Ammon's horn (tissue), 1 donor: ENCODE data around the gene TMEM271.
"Not testable (repeated sequence)": the region's sequence is repeated elsewhere in the genome, so short reads cannot be mapped to it uniquely, and the experiment has no call there.

Source experiments
- DNase-seq: peaks from one replicate; pipeline ENCODE4 v3.0.0-alpha.2; 2016; ENCODE audit warnings: low spot score

Gene TMEM271

DNA sequence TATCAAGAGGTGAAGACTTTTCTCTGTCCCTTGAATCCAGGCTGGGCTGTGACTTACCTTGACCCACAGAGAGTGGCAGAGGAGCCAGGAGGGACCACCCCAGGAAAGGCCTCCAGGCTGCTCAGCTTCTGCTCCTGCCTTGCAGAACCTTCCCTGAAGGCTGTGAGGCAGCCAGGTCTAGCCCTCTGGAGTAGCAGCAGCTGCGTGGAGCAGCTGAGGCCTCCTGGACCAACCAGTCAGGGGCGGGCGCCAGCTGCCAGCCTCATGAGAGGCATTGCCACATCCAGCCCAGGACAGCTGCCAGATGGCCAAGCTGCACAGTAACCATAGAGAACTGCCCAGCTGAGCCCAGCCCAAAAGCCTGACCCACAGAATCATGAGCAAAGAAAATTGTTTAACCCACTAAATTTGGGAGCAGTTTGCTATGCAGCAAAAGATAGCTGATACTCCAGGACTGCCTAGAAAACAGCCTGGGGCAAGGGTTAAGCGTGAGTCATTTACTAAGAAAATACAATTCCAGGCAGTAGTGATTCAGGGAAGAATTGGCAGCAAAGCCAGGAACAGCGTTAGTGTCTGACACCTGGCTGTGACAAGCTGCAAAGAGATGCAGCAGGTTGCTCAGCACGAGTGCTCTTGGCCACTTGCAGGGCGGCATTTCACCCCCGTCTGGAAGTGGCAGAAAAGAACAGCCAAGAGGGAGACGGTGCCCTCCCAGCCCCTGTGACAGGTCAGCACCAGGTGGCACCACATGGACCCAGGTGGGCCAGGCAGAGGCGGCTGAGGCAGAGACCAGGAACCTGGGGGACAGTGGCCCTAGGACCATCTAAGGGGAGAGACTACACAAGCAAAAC is 34.5 kb upstream of the TMEM271 start:
- DNase-seq, result no peak

DNA sequence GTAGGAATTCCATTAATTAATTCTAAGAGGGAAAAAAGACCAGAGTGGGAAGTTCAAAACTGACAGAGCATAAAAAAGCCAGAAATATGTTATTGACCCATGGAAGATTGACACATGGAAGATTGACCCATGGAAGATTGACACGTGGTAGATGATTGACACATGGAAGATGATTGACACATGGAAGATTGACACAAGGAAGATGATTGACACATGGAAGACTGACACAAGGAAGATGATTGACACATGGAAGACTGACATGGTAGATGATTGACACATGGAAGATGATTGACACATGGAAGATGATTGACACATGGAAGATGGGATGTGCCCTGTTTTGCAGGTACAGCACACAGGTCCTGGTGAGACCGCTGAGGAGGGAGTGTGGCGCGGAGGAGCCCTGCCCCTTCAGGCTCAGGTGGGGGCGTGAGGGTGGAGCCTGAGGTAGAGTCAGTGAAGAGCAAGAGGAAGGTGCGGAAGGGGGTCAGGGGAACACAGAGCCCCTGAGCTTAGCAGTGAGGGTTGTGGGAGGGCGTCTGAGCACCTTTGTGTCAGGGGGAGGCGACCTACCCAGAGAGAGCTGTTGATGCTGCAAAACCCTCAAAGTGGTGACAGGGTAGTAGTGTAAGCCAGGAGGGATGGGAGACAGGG is 33.4 kb upstream of the TMEM271 start:
- DNase-seq, result no peak

DNA sequence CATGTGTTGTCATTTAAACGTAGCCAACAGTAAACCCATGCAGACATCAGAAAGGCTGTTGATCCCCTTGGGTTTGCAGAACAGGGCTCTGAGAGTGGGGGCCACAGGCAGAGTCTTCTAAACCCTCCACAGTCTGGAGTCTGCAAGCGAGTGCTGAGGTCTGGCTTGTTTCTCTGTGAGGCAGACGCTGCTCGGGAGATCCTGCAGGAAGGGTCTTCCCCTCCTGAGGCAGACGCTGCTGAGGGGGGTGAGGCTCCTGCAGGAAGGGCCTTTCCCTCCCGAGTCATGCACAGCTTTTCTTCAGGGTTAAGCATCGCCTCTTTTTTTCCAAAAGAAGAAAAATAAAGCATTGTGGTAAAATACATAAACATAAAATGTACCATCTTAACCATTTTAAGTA is 32.1 kb upstream of the TMEM271 start:
- DNase-seq, result no peak

DNA sequence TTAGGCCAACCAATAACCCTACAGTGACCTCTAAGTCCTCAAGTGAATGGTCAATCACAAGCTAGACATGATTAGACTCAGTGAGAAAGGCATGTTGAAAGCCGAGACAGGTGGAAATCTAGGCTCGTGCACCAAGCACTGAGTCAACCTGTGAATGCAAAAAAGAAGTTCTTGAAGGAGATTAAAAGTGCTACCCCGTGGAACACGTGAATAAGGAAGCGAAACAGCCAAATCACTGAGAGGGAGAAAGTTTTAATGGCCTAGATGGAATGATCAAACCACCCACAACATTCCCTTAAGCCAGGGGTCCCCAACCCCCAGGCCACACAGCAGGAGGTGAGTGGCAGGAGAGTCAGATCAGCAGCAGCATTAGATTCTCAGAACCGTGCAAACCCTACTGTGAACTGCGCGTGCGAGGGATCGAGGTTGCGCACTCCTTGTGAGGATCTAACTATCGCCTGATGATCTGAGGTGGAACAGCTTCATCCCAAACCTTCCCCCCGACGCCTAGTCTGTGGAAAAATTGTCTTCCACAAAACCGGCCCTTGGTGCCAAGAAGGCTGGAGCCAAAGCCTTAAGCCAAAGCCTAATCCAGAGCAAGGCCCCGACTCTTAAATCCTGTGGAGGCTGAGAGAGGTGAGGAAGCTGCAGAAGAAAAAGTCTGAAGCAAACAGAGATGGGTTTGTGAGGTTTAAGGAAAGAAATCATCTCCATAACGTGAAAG is 29.8 kb upstream of the TMEM271 start:
- no peak for DNase-seq

DNA sequence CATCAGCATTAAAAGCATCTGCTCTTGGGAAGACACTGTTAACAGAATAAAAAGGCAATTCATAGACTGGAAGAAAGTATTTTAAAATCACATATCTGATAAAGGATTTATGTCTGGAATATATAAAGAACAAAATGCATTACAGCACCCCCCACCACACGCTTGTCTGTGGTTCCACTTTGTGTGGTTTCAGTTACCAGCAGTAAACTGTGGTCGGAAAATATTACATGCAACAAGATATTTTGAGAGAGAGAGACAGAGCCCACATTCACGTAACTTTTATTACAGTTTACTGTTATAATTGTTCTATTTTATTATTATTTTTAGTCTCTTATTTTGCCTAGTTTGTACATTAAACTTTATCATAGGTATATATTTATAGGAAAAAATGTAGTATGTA is 28.0 kb upstream of the TMEM271 start:
- no peak for DNase-seq

DNA sequence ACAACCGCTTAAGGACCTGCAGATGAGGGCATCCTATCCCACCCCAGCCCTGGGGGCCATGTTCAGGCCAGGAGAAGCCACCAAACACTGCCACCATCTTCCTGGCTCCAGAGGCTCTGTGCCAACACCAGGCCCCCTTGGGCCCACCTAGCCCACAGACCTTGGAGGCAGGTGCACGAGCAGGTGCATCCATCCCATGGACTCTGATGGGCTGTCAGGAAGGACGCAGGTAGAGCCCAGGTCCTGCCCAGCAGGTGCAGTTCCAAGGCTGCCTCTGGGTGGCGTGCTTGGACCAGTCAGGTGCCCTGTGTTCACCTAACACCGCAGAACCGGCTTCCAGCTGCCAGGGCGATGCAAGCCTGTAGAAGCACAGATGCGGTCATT is 26.5 kb upstream of the TMEM271 start:
- DNase-seq, result peak; percentile 69

DNA sequence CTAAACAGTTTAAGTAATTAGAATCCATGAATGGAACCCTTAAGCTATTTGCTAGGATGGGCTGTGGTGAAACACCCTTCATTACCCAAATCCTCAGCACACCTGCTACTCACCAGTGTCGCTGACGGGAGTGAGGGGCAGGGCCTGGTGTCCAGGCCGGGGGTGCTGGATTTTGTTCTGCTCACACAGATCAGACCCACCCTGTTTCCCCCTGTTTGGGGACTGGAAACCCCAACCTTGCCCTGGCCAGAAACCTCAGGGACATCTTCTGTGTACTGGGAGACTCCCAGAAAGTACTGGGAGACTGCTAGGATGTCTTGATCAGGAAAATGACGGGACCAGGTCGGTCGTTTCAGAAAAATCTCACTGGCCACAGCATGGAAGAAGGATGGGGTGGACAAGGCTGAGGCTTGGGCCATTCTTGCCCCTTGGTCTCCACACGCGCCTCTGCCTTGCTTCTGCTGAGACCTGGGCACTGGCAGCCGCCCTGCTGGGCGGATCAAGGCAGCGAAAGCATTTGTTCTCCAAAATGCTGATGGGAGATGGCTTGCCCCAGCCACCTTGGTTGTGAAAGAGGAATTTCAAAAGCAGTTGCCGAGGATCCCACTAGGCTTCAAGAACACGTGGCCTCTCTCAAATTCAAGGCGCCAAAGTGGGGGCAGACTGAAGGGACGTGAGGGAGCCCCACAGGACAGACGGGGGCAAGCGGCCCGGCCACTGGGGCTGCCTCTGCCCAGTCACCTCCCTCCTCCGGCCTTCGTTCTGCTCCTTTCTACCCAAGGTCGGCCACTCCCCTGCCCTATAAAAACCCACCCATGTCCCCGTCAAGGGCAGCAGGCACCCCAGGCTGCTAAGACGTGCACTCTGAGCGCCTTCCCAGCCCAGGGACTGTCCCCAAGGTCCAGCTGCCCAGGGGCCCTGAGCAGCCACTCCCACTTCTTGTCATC is 25.8 kb upstream of the TMEM271 start:
- no peak for DNase-seq

DNA sequence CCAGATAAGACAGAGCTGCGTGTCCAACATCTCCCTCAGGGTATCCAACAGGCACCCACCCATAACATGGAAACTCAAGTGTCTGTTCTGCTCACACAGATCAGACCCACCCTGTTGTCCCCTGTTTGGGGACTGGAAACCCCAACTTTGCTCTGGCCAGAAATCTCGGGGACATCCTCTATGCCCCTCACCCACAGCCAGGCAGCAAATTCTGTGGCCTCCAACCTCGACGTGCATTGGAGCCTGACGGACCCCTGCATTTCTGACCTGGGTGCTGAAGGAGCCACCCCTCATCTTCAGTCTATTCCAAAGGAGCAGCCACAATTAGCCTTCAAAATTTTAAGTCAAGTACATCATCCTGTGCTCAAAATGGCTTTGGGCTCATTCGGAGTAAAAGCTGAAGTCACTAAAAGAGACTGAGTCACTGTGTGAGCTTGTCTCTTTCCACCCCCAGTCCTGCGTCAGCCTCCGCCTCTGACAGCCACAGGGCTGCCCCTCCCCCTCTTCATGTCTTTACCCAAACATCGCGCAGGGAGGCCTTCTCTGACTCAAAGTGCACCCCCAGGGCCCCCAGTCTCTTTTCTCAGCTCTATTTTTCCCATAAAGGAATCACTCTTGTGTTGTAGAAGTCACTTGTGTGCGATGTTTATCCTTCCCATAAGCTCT is 24.9 kb upstream of the TMEM271 start:
- peak; percentile 47 for DNase-seq

DNA sequence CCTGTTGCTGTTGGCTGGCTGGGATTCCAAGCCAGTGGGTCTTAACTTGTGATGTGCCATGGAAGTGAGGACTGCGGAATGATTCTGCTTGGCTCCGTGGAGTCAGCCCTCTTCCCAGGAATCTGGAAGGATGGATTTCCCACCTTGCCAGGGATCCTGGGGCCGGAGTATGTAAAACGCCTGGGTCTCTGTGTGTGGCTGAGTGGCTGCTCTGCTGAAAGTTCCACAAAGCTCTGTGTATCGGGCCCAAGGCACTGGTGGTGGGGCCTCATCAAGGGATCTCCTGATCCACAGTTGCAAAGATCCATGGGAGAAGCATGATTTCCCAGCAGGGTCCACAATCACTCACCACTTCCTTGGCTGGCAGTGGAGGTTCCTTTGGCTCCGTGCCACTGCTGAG is 24.1 kb upstream of the TMEM271 start:
- no peak for DNase-seq

DNA sequence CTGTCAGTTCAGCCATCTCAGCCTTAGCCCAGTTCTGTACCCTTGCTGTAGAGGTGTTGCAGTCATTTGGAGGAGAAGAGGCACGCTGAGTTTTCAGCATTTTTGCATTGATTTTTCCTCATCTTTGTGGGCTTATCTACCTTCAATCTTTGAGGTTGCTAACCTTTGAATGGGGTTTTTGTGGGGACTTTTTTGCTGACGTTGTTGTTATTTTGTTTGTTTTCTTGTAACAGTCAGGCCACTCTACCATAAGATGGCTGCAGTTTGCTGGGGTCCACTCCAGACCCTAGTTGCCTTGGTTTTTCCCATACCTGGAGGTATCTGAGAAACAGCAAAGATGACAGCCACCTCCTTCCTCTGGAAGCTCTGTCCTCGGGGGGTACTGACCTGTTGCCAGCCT is 22.8 kb upstream of the TMEM271 start:
- DNase-seq, result no peak

DNA sequence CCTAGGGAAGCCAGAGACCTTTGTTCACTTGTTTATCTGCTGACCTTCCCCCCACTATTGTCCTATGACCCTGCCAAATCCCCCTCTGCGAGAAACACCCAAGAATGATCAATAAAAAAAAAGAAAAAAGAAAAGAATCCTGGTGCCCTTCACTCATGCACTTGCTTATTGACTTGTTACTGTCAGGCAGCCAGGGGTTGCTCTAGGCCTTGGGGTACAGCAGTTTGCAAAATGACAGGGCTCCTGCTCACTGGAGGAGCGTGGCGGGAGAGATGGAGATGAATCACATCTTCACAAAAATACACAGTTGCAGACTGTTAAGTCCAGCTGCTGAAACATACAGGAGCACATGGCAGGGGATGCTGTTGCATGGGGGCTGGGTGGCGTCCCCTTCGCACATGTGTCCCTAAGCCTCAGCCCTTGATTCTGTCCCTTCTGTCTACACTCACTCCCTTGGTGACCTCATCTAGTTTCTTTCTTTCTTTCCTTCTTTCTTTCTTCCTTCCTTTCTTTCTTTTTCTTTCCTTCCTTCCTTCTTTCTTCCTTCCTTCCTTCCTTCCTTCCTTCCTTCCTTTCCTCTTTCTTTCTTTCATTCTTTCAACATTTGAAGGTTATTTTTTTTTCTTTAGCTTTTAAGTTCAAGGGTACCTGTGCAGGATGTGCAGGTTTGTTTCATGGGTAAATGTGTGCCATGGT is 16.9 kb upstream of the TMEM271 start:
- no peak for DNase-seq

DNA sequence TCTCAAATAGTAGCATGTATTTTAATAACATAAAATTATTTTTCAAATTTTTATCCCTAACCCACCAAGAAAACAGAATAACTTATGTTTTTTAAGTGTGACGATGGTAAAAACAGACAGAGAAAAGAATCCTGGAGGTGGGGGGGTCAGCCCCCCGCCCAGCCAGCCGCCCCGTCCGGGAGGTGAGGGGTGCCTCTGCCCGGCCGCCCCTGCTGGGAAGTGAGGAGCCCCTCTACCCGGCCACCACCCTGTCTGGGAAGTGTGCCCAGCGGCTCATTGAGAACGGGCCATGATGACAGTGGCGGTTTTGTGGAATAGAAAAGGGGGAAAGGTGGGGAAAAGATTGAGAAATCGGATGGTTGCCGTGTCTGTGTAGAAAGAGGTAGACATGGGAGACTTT is 16.1 kb upstream of the TMEM271 start:
- DNase-seq, result not testable (repeated sequence)

DNA sequence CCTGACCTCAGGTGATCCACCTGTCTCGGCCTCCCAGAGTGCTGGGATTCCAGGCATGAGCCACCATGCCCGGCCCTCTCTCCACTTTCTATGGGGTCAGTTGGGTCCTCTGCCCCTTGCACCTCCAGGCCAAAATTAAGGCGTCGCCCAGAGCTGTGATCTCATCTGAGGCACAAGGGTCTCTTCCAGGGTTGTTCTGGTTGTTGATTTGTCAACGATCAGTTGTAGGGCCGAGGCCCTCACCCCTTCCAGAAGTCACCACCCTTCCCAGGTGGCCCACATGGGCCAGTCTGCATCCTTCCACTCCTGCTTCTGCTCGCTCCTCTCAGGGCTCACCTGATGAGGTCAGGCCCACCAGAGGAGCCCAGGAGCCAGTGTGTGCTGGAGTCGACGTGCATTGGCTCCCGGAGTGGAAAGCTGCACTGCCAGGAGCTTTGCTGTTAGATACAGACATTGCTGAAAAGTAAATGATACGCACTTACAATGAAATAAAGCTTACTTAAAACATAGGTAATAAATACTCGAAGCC is 14.3 kb upstream of the TMEM271 start:
- DNase-seq, result no peak

DNA sequence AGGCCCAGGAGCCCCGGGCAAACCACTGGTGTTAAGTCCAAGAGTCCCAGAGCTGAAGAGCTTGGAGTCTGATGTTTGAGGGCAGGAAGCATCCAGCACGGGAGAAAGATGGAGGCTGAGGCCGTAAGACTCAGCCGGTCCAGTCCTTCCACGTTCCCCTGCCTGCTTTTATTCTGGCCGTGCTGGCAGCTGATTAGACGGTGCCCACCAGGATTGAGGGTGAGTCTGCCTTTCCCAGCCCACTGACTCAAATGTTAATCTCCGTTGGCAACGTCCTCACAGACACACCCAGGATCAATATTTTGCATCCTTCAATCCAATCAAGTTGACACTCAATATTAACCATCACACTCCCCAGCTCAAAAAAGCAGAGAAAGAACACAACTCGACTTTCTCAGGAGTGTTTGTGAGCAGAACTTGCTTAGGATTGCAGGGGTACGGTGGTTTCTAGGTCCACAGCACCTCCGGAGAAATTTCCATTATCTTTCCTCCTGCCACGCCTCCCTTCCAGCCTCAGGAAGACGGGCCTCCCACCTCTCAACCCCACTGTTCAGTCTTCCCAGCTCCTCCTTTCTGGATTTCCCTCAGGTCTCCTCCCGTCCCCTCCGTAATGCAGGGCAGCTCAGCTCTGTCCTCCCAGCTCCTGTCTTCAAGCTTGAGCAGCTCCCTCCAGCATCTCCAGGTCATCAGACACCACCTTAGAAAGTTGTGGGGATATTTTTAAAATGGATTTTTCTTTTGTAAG is 13.3 kb upstream of the TMEM271 start:
- no peak for DNase-seq

DNA sequence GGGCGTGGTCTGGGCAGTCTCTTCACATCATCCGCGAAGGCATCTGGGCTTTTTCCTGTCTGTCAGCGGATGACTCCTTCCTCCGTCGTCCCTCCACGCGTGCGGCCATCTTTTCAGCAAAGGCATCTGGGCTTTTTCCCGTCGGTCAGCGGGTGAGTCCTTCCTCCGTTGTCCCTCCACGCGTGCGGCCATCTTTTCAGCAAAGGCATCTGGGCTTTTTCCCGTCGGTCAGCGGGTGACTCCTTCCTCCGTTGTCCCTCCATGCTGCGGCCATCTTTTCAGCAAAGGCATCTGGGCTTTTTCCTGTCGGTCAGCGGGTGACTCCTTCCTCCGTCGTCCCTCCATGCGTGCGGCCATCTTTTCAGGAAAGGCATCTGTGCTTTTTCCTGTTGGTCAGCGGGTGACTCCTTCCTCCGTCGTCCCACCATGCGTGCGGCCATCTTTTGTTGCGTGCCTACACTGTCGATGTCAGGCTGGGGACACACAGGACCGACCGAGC is 12.3 kb upstream of the TMEM271 start:
- no peak for DNase-seq

DNA sequence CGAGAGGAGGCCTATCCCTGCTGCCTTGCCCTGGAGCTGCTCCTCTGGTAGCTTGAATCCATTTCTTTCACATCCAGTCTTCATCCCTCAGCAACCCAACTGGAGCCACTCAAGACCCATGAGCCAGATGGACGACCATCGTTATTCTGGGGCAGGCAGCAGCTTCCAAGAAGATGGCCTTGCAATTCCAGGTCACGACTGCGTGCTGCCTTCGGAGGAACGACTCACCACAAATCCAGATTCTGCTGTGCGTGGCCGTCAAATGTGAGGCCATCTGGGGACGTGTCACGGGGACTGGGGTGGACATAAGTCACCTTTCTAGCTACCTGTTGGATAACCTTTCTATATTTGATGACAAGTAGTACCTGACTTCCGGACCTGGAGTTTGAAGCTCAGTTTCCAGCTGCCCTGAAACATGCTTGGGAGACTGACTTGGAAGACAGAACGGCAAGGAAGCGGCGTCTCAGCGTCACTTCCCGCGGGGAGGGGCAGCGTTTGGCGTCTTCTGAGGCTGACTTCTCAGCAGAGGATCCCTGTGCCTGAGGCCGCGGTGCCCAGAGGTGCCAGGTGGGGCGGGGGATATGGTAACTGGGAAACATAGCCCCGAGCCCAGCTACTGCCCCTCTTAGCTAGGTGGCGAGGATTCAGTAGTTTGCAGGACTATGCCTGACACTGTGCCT is 11.7 kb upstream of the TMEM271 start:
- no peak for DNase-seq

DNA sequence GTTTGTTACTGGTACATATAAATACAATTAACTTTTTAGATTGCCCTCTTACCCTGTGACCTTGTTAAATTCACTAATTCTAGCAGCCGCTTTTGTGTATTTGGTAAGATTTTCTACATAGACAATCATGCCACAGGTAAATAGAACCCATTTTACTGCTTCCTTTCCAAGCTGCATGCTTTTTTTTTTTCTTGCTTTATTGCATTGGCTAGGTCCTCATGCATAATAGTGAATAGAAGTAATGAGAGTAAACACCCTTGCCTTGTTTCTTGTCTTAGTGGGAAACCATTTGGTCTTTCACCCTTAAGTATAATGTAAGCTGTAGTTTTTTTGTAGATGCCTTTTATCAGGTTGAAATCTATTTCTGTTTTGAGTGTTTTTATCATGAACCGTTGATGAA is 7.7 kb upstream of the TMEM271 start:
- no peak for DNase-seq

DNA sequence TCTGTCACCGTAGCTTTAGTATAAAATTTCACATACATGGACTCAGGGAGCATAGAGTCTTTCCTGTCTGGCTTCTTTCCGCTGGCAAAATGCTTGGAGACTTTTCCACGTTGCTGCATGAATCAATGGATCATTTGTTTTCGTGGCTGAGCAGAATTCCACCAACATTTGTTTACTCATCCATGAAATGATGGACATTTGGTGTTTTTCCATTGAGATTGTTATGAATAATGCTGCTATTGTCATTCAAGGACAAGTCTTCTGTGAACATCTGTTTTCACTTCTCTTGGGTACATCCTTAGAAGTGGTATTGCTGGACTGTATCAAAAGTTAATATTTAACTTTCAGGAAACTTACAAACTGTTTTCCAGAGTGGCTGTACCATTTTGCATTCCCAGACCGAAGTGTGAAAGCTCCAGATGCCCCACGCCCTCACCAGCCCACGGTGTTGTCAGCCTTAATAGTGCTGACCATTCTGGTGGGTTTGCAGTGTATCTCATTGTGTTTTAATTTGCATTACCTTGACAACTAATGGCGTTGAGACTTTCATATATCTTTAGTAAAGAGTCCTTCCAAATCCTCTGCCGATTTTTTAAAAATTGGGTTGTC is 5.8 kb upstream of the TMEM271 start:
- no peak for DNase-seq

DNA sequence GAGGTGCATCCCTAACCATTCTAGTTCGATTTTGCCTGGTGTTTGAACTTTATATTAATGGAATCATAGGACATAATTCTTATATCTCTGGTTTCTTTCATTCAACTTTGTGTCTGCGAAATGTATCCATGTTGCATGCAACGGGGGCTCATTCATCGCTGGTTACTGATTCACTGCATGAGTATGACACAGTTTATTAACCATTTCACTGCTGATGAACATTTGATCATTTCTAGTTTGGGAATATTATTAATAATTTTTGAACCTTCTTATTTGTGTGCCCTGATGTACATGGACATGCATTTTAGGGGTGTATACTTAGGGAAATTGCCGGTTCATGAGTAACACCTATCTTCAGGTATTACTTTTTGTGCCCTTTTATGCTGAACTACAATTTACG is 5.1 kb upstream of the TMEM271 start:
- DNase-seq, result no peak
